M059J (cell line): Measurements from ENCODE around the gene FUBP3. TPM values are rescaled to one million over a fixed set of nuclear protein-coding genes. Genes with fewer than 3 reads are reported as not detected.

Experiments
- DNase-seq: peaks from one replicate; pipeline ENCODE4 v3.0.0-alpha.2; 2012; ENCODE audit warnings: low read depth
- total RNA-seq: library from RNA; depleted of rRNA; stranded (reverse); fragments of >200 nt; shearing (Covaris generic); gene quantifications from 2 replicates; pipeline ENCODE4 v1.2.3, GENCODE V29; 2014

The FUBP3 gene
- total RNA-seq, 1 experiment from 2014 or later = 49.2 TPM

DNA sequence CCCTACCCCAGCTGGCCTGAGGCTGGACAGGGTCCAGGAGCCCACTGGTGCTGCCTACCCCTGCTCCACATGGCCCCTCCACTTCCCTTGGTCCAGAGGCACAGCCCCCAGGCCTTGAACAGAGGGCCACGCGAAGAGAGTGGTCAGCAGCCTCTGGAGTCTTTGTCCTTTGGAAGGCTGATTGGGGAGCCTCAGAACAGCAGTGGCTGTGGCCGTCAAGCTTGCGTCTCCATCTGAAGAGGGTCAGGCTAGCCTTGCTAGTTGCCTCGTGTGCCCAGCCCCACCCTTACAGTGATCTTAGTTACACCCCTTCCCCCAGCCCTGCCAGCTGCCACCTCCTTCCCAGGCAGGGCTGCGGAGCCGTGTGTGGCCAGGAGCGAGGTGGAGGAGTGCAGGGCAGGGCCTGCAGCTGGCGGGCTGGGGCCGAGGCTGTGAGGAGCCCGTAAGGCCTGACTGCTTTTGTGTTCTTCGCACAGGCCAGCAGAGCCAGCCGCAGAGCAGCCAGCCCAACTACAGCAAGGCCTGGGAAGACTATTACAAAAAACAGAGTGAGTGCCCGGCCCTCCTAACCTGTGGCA, 54.9 kb downstream of the FUBP3 start:
- no peak for DNase-seq

- DNase-seq = no peak
These were observed 55.4 kb downstream of the FUBP3 start for GRCh38 chr9:130634801-130635200.

DNA sequence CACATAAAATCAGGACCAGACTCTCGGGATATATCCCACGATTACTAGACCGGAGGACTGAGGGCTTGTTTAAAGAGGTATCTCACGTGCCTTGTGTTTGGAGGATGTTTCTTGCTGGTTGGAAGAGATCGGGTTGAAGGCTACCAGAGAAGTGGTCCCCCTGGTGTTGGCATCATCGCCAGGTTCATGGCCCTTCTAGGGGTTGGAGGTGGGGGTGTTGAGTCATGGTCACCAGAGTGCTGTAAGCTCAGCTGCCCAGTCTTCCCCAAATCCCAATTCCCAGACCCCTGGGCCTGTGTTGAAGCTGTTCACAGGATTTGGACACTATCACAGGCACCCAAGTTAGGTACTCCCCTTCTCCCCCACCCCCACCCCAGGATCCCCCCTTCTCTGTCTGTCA, 55.9 kb downstream of the FUBP3 start:
- DNase-seq = no peak

- DNase-seq = no peak
These were observed 56.6 kb downstream of the FUBP3 start for GRCh38 chr9:130635721-130636647.

DNA sequence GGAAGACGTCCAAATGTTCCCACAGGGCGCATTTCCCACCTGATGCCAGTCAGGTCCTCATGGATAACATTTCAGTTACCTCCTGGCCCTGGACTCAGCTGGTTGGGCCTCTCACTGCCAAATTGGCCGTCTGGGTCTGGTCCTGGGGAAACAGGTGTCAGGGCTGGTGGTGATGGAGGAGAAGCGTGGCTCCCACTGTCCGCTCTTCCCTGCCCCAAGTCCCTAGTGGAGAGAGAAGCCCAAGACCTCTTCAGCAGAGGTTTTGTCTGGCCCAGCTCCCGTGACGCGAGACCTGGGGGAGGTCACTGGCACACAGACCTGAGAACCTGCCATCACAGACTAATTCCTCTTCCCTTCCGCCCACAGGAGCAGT, 57.3 kb downstream of the FUBP3 start:
- no peak for DNase-seq

DNA sequence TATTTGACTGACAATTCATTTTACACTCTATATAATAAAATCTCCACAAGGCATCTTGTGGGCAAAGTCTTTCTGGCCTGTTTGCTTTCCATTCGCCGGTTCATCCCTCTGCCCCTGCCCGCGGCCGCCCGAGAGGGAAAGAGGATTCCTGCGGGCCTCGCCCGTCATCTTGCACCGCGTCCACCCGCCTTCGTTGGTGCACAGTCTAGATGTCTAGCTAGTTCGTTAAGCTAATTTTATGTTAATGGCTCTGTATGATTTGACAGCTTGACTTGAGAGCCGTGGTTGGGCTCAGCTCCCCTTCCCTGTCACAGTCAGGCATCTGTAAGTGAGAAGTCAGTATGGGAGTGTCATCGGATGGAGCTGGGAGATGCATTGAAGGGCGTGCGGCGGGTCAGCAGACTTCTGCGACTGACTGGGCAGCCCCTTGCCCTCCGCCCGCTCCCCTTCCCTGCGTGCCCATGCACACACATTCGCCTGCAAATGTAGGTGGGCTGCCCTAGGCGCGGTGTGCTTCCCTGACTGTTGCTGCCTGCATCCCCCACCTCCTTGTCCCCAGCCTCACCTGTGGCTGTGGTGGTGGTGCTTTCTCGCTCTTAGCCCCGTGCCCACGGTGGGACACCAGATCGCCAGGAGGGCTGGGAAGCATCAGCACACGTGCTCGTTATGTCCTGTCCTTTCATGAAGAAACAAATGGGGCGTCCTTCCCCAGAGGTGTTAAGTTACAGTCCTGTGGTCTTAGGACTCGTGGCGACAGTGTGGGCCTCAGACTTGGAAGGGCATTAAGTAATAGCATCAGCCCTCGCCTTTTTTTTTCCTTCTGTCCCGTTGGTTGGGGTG, 59.1 kb downstream of the FUBP3 start:
- no peak for DNase-seq

- DNase-seq = no peak
These were observed 59.9 kb downstream of the FUBP3 start for GRCh38 chr9:130639124-130639765.

DNA sequence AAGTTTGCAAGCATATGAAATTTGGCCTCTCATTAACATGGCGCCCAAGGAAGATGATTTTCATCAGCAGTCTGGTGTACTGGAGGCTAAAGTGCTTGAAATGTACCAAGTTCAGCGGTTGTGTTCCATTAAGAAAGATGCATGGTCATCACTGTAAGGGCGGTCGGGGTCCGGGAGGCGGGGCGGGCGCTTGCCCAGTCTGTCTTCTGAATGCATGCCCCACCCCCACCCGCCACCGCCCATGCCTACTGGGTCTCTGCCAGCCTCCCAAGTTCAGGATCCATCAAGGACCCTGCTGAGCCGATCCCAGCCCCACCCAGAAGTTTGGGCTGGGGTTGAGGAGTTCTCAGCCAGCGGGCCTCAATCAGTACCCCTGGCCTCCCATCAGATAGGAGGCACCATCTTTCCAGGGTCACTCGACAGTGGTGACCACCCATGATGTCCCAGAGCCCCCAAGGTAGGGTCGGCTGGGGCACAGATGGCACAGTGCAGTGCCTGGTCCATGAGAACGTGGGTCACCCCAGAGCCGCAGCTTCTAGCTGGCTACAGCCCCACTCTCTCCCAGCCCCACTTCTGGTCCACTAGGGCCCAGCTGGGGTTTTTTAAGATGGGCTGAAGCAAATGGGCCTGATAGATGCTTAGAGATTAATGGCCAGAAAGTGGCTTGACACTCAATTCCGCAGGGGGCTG, 60.6 kb downstream of the FUBP3 start:
- no peak for DNase-seq

- no peak for DNase-seq
These were observed 61.3 kb downstream of the FUBP3 start for GRCh38 chr9:130640681-130641080.

DNA sequence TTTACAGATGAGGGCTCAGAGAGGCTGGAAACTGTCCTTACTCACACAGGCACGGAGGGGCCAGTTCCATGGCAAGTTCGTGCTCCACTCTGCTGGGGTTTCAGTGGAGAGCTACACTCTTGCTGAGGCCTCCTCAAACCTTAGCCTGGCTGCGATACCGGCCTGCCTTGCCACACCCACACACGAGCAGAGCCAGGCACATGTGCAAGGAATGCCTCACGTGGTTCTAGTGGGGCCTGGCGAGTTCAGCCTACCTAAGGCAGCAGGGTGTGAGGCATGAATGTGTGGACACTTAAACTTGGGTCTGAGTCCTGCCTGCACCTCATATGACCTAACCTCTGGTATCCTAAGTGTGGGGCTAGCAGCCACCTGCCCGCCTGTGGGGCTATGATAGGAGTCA, 63.5 kb downstream of the FUBP3 start:
- no peak for DNase-seq

- DNase-seq = no peak
These were observed 71.8 kb downstream of the FUBP3 start for GRCh38 chr9:130651221-130651620.

- no peak for DNase-seq
These were observed 72.4 kb downstream of the FUBP3 start for GRCh38 chr9:130651752-130652151.

DNA sequence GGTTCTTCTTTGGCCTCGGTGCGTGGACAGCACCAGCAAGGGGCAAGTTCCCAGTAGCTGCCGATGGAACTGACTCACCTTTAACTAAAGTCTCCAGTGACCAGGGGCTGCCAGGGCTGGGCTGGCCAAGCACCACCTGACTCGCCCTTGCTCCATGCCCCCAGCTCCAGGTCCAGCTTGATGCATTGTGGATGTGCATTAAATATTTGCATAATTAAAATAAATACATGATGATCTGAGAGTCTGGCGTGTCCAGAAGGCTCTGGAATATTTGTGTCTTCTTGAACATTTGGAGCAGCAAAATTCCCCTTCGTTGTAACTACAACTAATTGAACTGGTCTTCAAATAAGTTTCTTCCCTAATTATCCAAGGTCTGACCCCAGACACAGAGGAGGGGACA, 75.5 kb downstream of the FUBP3 start:
- no peak for DNase-seq

DNA sequence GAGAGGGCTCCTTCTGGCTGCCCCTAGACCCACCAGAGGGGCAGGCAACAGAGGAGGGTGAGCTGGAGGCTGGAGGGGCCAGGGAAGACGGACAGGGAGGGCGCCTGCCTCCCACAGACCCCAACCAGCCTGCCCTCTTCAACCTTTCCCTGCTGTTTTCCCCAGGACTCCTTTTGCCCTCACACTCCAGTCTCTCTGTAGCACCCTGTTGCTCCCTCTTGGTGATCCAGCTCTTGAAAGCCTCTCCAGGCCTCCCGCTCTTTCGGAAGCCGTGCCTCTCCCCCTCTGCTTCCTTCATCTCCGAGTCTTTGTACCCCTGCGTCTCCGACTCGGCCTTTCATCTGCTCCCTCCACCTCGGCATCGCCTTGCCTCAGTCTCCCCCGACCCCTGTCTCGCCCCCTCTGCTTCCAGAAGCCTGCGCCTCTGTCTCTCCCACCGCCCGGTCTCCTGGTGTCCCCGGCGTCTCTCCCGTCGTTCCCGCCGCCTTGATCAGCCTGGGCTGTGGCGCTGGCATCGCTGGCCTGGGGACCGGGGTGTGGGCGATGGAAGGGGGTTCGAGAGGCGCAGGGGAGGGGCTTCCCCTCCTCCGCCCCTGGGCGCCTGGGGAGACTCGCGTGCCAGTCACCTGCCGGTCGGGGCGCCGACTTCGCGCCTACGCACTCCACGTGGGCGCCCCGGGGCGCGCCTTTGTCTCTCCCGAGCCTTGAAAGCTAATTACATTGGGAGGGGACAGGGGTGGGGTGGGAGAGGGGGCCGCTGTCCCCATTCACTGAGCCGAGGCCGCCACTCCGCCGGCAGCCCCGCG, 79.7 kb downstream of the FUBP3 start:
- no peak for DNase-seq

GRCh38 chr9:130659699-130660248, 80.4 kb downstream of the FUBP3 start:
- DNase-seq = no peak

DNA sequence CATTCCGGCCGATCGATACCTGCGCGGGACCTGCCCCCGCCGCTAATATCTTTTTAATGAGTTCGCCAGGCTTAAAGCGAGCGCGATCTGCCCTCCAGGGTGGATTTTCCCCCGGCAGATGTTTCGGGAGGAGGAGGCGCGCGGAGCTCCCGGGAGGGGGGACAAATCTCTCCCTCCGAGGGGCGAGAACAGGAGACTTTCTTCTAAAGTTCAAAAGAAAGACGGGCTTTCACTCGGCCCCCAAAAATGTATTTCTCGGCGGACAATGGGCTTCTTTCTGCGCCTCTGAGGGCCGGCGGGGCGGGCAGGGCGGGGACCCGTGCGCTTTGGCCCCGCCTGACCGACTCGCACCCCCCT, 80.9 kb downstream of the FUBP3 start:
- no peak for DNase-seq

GRCh38 chr9:130660683-130661450, 81.5 kb downstream of the FUBP3 start:
- peak; percentile 20 for DNase-seq

DNA sequence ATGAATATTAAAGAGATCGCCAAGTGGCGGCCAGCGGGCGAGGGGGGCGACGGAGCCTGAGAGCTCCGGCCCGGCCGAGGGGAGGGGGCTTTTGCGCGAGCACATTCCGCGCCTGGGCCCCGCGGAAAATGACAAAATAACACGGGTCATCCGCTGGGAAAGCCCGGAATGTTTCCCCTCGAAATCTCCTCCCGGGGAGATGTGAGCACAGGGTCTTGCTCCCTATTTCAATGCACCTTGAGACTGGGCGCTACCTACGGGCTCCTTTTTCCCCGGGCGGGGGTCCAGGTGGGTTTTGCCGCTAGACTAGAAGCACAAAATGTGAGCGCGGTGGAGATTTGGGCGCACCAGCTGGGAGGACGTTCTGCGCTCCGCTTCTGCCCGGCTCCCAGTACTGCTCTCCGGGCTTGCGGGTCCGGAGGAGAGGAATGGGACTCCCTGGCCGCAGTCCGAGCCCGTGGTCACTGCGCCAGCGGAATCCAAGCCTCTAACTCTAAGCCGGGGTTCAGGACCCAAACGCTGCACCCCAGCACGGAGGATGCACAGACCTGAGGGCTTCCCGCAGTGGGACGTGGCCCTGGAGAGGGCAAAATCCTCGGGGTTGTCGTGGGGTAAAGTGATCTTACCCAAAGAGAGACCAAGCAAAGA, 82.2 kb downstream of the FUBP3 start:
- DNase-seq = no peak
